ENCODE results near the gene C13orf46.
"Not testable (repeated sequence)": the region's sequence is repeated elsewhere in the genome, so short reads cannot be mapped to it uniquely, and the experiment has no call there.

C13orf46 gene

DNA sequence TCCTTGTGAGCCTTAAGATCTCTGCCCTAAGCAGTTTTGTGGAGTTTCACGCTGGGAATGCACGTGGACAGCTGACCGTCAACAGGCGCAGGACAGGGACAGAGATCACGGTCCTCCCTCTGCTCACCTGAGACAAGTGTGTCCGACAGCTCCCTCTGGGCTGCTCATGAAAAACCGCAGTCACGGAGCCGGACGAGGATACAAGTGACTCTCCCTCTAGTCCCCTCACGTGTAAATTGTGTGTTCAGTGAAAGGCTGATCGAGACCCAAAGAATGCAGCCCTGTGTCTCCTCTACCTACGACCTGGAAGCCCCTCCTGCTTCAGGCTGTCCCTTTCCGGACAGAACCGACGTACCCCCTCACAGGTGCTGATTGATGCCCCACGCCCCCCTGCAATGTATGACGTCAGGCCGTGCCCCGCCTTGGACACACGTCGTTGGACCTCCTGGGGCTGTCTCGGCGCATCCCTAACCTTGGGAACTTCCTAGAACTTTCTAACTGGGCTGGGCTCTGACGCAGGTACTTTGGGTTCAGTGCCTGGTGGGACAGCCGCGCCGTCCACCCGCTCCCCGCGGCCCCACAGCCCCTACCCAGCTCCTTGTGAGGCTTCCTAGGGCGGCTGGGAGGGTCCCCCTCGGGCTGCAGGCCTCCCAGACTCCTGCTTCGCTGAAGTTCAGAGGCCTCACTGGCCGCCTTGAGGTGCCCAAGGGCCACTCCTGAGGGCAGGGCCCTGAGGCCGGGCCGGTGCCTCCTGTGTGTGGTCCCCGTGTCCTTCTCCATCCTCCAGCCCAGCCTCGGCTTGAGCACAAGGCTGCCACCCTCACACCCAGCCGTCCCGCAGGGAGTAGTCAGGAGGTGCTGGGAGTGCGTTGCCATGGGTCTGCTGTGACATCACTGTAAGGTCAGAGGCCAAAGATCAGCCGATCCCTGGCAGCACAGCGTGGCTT lies at the start of gene C13orf46:
Gene C13orf46, minus strand, starts transcription at position 859 of the 947 bp plus-strand sequence. Its CDS starts 79 bp downstream, at position 780.
- in situ Hi-C loops (cut with HindIII; ENCODE audit: low sequenced_read_pairs), result no loop called here

DNA sequence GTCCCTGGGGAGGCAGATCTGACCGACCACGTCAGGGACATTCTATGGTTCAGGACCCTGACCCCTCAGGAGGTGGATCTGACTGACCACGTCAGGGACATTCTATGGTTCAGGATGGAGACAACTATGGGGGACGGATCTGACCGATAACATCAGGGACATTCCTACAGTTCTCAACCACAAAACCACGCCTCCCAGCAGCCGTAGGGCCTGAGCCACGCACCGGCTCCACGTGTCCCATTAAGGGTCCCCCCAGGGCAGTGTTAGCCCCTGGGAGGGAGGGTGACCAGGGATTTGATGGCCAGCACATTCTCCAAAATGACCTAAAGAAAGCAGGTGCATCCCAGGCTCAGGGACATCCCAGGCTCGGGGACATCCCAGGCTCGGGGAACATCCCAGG lies 49.0 kb upstream of the C13orf46 start:
- in situ Hi-C loops (cut with HindIII; ENCODE audit: low sequenced_read_pairs), result no loop called here

DNA sequence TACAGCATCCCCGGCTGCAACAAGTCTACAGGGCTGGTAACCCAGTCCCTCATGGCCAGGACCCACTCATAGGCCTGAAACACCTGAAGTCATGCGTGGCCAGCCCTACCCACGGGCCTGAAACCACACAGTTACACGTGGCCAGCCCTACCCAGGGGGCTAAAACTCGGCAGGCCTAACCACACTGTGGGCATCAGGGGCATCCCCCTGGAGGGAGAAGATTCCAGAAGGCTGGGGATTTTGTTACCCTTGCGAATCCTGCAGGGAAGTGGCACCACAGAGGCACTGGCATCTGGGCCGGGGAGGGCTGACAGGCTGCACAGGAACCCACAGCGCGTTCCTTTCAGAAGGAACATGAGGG lies 48.4 kb upstream of the C13orf46 start:
- in situ Hi-C loops (cut with HindIII; ENCODE audit: low sequenced_read_pairs), result no loop called here

DNA sequence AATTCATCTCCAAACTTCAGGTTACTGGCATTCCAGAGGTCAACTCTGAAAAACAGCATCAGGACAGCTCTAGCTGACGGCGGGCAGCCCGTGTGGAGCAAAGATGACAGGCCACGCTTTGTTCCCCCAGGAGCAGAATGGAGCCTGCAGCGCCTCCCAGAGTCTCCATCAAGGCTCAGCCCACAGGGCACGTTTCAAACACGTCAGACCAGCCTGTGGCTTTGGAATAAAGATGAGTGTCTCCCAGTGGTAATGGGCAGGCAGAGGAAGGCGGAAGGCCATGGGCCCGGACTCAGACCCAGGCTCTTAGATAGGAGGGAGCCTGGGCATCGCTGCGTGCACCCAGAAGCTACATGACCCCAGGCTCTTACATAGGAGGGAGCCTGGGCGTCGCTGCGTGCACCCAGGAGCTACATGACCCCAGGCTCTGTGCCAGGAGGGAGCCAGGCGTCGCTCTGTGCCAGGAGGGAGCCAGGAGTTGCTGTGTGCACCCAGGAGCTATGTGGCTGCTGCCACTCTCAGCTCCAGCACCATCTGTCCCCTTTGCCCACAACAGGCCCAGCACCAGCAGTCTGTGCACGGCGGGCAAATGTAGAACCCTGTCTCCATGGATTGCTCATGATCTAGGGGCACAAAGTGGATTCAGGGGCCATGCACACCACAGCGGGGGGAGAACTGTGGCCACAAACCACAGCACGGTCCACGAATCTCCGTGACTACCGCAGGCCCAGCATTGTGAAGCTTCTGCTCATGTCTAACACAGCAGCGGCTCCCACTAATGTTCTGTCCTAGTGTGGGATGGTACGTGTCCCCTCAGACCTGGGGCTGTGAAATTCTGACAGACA lies 47.8 kb upstream of the C13orf46 start:
- in situ Hi-C loops (cut with HindIII; ENCODE audit: low sequenced_read_pairs), result no loop called here

DNA sequence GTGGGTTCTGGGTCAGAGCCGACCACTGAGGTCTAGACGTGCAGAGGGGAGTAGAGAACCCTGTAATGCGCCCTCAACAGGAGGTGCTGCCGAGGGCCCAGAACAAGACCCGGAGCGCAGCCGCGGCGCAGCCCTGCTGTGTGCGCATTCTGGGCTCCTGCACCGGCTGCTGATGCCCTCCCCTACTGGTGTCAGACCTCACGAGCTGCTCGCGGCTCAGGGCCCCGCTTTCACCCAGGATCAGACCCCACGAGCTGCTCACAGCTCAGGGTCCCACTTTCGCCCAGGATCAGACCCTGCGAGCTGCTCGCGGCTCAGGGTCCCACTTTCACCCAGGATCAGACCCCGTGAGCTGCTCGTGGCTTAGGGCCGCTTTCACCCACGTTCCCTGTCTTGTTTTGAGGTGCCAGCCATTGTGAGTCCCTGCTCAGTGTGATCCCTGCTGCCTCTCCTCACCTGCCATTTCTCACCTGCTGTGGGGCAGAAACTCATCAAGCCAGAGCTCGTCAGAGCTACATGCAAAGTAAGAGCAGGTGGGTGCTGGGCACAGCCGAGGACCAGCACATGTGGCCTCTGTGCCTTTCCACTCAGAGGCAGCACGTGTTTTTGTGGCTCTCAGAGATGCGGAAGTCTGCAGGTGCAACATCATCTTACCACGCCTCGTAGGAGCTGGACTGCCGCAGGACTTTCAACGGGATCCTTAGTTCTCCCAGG lies 47.0 kb upstream of the C13orf46 start:
- in situ Hi-C loops (cut with HindIII; ENCODE audit: low sequenced_read_pairs), result no loop called here

DNA sequence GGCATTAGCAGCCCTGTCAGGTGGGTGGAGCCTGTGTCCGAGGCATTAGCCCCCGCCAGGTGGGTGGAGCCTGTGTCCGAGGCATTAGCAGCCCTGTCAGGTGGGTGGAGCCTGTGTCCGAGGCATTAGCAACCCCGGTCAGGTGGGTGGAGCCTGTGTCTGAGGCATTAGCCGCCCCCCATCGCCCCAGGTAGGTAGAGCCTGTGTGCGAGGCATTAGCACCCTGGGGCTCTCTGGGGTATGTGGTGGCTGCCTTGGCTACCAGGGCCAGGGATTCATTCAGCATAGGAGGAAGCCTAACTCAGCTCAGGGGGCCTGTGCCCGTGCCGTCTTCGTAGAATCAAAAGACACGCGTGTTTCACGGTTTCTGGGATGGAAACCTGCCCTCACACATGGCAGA lies 46.3 kb upstream of the C13orf46 start:
- in situ Hi-C loops (cut with HindIII; ENCODE audit: low sequenced_read_pairs), result not testable (repeated sequence)

DNA sequence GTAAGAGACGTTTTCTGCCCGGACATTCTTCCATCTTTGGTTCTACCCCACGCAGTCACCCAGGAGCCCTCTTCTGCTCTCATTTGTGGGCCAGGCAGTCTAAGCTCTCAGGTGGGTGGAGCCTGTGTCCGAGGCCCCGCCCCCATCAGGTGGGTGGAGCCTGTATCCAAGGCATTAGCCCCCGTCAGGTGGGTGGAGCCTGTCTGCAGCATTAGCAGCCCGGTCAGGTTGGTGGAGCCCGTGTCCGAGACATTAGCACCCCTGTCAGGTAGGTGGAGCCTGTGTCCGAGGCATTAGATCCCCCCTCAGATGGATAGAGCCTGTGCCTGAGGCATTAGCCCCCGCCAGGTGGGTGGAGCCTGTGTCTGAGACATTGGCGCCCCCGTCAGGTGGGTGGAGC lies 45.5 kb upstream of the C13orf46 start:
- in situ Hi-C loops (cut with HindIII; ENCODE audit: low sequenced_read_pairs), result no loop called here

DNA sequence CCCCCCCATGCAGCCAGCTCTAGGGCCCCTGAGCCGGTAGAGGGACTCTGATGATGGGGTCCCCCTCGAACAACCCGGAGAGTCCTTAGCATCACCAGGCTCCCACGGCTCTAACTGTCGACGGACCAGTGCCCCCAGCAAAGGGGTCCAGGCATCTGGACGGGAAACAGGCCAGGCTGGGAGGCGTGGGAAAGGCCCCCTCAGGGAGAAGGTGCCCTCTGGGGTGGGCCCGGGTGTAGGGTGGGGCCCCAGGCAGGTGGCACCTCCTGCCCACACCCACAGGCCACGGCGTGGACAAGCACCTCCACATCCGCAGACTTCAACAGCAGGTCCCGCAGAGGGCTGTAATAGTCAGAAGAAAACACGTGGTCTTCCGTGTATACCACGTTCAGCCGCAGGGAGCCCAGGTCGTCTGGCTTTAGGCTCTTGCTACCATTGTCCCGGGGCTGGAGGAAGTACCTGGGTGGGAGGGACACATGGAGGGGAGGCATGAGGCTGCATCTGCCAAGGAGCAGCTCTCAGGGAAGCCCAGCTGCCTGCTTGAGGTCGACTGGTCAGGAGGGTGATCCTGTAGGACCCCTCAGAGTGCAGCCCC lies 44.7 kb upstream of the C13orf46 start:
- in situ Hi-C loops (cut with HindIII; ENCODE audit: low sequenced_read_pairs), result no loop called here

DNA sequence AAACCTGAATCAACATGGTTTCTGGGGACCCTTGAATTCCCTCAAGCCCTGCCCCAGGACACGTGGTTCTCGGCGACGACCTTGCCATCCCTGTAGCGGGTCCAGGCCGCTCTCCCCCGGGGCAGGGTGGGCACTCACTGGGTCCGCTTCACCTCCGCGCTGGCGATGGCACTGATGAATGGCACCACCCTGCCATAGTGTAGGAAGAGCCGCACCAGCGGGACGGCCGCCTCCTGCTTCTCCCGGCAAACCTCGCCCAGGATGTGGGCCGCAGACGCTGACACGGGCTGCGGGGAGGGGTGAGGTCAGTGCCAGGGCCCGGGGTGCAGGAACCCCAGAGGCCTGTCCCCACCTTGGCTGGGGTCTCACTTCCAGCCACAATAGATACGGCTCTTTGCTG lies 44.1 kb upstream of the C13orf46 start:
- in situ Hi-C loops (cut with HindIII; ENCODE audit: low sequenced_read_pairs), result no loop called here

DNA sequence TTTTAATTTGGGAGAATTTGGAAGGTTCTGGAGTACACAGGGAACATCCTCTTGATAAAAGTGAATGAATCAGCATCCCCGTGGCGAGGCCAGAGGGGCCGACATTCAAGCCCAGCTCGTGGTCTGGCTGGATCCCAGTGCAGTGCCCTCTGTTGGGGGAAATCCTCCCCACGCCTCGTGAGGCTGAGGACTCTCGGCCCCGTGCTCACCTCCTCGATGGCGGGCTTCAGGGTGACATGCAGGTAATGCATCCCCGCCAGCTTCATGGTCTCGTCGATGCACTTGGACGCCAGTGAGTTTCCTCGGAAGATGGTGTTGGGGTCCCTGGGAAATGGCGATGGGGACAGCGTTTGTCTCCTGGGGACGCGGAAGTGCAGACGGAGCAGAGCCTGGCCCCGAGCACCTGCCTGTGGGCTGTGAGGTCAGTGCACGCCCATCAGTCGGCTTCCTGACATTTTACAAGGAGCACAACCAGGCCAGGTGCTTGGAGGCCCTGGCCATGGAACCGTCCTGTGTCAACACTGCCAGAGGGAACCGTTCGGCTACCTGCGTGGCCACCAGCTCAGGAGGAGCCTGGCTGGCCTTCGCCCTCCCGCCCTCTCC lies 43.3 kb upstream of the C13orf46 start:
- in situ Hi-C loops (cut with HindIII; ENCODE audit: low sequenced_read_pairs), result no loop called here

DNA sequence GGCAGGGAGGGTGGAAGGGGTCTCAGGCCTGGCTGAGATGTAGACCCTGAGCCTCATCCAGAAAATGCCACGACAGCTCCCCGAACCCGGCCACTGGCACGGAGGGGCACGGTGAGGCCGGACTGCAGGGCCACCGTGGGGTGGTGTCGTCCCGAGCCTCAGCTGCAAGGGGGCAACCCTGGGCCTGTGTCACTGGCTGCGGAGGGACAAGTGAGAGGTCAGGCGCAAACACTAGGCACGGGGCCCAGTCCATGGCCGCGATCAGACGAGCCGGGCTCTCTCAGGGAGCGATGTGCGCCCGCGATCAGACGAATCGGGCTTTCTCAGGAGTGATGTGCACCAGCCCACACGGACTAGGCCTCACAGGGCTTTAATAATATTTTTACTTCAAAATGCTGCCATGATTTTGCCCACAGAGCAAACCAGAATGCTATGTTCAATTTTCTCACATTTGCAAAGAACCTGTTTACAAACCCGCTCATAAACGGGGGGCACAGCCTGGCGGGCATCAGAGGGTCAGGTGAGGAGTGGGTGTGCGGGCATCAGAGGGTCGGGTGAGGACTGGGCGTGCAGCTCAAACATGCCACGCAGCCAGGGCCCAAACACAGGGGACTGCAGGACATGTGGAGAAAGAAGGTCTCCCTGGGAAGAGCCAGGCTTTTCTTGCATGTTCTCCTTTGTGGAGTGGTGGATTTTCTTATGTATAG lies 42.6 kb upstream of the C13orf46 start:
- in situ Hi-C loops (cut with HindIII; ENCODE audit: low sequenced_read_pairs), result no loop called here

DNA sequence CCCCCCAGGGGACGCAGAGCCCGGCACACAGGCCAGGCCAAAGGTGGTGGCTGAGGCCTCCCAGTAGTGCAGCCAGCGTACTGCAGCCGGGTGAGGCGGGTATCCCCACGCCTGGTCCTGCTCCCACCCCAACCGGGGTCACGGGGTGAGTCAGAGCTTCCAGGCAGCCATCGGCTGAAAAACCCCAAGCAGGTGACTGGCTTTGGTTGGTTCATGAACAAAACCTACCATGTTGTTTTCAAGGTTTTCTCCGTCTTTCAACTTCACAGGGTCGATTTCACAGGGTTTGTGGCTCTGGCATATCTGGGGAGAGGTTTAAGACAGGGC lies 42.1 kb upstream of the C13orf46 start:
- in situ Hi-C loops (cut with HindIII; ENCODE audit: low sequenced_read_pairs), result no loop called here

DNA sequence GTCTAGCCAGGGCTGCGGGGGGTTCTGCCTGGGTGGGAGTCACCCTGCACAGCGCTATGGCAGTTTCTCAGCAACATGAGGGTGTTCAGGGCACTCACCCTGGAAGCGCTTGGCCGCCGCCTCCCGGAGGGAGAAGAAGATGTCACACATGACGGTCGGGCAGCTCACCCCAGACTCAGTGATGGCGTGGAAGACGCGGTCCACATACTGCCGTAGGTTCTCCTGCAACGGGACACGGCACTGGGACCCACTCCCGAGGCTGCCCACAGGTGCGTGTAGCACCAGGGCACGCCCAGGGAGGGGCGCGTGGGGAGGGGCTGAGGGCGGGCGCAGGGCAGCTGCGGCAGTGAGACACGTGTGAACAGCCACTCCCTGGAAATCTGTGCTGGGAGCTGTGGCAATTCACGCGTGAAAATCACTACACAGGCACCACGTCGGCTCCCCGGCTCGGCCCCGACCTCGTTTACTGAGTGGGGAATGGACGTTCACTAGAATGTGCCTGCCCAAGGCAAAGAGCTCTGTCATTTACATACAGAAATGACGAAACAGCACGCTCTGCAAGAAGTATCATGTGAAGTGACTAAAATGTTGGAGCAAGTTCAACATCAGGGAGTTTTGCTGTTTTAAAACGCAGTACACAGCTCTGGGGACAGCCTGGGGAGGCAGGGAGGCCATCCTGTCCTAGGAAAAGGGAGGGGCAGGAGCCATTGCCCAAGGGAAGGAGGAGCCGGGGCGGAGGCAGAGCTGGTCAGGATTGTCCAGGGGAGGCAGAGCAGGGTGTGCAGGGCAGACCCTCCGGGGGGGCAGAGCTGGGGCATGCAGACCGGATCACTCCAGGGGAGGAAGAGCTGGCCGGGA lies 41.5 kb upstream of the C13orf46 start:
- in situ Hi-C loops (cut with HindIII; ENCODE audit: low sequenced_read_pairs), result no loop called here

DNA sequence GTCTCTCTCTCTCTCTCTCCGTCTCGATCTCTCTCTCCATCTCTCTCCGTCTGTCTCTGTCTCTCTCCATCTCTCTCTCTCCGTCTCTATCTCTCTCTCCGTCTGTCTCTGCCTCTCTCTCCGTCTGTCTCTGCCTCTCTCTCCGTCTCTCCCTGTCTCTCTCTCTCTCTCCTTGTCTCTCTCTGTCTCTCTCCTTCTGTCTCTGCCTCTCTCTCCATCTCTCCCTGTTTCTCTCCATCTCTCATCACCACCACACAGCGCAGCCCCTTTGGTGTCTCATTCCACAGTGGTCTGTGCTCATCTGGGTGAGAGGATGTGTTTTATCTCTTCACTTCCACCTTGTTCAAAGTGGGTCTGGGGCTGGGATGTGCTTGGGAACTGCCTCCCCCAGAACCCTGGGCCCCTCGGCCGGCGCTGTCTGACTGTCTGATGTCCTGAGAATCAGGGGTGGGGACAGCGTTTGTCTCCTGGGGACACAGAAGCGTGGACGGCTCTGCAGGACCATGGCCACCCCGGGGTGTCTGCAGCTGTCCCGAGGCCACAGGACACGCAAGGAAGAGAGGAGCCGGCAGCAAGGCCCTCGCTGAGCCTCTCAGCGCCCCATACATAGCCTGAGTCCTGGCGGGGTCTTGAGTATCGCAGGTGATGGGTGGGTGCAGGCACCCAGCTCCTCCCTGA lies 40.2 kb upstream of the C13orf46 start:
- in situ Hi-C loops (cut with HindIII; ENCODE audit: low sequenced_read_pairs), result no loop called here

DNA sequence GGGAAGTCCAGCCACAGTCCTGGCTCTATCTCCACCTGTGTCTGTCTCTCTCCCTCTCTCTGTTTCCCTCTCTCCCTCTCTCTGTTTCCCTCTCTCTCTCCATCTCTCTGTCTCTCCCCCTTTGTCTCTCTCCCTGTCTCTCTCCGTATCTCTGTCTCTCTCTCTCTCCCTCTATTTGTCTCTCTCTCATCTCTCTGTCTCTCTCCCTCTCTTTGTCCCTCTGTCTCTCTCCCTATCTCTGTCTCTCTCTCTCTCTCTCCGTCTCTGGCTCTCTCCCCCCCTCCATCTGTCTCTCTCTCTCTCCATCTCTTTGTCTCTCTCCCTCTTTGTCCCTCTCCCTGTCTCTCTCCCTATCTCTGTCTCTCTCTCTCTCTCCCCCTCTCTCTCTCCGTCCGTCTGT lies 39.5 kb upstream of the C13orf46 start:
- in situ Hi-C loops (cut with HindIII; ENCODE audit: low sequenced_read_pairs), result no loop called here

DNA sequence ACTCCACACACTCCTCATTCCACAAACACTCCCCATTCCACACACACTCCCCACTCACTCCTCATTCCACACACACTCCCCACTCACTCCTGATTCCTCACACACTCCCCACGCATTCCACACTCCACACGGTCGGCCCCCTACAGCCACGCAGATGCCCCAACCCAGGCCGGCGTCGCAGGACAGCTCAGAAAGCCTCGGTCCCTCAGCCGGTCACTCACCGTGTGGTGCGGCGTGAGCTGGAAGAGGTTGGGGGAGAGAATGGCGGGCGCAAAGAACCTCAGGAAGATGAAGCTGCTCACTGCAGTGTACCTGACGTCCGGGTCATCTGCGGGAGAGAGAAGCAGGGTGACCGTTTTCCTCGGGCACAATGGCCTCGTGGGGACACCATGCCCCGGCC lies 39.0 kb upstream of the C13orf46 start:
- in situ Hi-C loops (cut with HindIII; ENCODE audit: low sequenced_read_pairs), result no loop called here

DNA sequence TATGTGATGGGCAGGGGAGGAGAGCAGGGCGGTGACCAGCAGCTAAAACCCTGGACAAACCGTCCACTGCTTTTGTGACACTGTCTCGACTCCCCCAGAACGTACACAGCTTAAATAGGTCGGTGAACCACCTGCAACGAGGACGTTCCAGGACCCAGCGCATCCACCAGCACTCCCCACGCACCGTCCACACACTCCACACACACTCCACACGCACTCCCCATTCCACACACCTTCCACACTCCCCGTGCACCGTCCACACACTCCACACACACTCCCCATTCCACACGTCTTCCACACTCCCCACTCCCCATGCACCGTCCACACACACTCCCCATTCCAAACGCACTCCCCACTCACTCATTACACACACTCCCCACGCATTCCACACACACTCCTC lies 38.3 kb upstream of the C13orf46 start:
- in situ Hi-C loops (cut with HindIII; ENCODE audit: low sequenced_read_pairs), result no loop called here

DNA sequence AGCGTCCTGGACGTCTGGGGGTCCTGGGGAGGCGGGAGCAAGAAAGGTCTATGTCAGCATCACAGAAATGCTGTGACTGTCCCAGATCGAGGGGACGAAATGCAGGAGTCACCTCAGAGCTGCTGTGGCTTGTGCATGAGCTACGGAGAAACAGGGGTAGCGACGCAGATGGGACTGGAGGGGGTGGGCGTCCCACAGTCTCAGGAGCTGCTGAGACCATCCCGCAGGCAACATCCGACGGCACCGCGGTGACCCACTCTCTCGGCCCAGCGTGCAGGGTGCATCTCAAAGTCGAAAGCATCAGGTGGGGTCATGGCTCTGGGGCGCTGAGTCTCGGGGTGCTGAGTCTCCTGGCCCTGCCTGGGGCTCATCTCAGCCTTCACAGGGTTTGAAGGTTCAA lies 37.4 kb upstream of the C13orf46 start:
- in situ Hi-C loops (cut with HindIII; ENCODE audit: low sequenced_read_pairs), result no loop called here
